Fibroblast of pulmonary artery (primary cell): ENCODE measurements around the gene TNNT2.

Experiments
- DNase-seq: peaks from one replicate; pipeline ENCODE4 v3.0.0-alpha.2; 2010; ENCODE audit warnings: low read depth
- H3K4me3 ChIP-seq: replicated peaks from 2 replicates; pipeline ENCODE4 v1.5.1; 2011; ENCODE audit warnings: low read depth, mild to moderate bottlenecking, control low read depth, low read length, moderate library complexity
- TF ChIP-seq, protein P1 (sequence below): IDR thresholded peaks from 2 replicates; pipeline ENCODE4 v1.5.1; 2011; ENCODE audit warnings: mild to moderate bottlenecking, control low read depth, low read length, inconsistent platforms; ENCODE audit errors: missing control alignments

The TNNT2 gene

DNA sequence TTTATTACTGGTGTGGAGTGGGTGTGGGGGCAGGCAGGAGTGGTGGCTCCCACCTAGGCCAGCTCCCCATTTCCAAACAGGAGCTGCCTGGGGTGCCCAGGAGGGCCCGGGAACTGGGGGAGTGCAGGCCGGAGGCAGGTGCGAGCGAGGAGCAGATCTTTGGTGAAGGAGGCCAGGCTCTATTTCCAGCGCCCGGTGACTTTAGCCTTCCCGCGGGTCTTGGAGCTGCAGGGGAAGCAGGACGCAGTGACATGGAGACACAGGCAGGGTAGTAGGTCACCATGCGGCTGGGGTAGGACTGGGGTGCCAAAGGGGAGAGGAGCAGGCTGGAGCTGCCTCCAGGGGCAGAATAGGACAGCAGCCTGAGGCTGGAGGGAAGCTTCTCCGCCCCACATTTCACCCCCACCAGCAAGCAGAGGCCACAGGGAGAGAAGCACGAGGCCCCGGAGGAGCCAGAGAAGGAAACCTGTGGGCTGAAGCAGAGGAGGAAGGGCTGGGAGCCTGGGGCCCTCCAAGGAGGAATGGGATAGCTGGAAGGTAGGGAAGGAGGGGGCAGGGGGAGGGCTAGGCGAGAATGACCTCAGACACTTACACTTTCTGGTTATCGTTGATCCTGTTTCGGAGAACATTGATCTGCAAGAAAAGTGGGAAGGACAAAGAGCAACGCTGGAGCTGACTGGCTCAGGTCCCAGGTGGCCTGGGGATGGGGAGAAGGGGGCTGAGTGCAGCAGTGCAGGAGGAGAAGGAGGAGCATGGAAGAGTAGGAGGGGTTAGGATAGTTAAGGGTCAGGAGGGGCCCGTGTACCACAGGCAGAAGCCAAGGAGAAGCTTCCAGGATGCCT is 18.2 kb downstream of the TNNT2 start:
- TF ChIP-seq, protein P1, sequence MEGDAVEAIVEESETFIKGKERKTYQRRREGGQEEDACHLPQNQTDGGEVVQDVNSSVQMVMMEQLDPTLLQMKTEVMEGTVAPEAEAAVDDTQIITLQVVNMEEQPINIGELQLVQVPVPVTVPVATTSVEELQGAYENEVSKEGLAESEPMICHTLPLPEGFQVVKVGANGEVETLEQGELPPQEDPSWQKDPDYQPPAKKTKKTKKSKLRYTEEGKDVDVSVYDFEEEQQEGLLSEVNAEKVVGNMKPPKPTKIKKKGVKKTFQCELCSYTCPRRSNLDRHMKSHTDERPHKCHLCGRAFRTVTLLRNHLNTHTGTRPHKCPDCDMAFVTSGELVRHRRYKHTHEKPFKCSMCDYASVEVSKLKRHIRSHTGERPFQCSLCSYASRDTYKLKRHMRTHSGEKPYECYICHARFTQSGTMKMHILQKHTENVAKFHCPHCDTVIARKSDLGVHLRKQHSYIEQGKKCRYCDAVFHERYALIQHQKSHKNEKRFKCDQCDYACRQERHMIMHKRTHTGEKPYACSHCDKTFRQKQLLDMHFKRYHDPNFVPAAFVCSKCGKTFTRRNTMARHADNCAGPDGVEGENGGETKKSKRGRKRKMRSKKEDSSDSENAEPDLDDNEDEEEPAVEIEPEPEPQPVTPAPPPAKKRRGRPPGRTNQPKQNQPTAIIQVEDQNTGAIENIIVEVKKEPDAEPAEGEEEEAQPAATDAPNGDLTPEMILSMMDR, result no peak
- no peak for DNase-seq
- no peak overlapping the region for H3K4me3 ChIP-seq

DNA sequence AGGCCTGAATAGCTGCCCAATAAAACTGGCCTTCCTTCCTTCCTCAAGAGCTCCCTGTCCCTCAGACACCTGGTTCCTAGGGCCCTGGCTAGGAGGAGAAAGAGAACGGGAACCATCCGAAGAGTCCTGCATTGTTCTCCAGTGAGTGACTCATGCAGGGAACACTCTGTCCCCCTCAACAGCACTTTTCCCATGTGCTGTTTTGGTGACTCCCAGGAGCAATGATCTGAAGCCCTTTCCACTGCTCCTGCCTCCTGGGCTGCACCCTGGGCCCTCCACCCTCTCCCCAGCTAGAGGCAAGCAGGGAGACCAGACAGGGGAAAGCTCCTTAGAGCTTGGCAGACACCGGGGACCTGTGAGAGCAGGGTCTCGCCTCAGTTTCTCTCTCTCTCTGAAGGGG is 18.9 kb downstream of the TNNT2 start:
- TF ChIP-seq, protein P1, result no peak
- peak; percentile 68 for DNase-seq
- no peak overlapping the region for H3K4me3 ChIP-seq

DNA sequence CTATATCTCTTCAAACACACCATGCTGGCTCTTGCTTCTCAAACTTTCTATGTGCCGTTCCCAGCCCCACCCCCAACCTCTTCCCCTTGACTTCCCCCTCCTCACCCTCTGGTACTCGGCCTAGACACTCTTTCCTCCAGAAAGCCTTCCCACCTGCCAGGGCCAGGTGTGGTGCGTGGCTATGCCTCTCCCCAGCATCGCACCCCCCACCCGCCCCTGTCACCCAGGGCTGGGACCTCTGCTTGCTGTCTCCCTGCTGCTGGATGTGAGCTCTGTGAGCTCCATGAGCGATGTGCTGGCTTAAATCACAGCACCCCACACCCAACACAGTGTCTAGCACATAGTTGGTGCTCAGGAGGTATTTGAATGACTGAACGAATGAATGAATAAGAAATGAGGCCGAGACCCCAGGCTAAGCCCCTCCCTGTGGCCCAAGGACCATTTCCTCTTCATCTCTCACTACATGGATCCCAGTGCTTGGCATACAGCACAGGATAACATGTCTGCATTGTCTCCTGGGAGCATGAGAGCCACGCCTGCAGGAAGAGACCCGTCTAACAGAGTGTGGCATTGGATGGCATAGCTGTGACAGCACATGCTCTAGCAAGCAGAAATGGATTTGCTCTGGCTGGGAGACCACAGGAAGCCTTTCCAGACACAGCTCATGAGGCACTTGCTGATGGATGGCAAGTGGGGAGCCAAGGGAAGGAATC is 19.7 kb downstream of the TNNT2 start:
- no peak for DNase-seq
- TF ChIP-seq, protein P1, result no peak
- H3K4me3 ChIP-seq, result no peak overlapping the region

DNA sequence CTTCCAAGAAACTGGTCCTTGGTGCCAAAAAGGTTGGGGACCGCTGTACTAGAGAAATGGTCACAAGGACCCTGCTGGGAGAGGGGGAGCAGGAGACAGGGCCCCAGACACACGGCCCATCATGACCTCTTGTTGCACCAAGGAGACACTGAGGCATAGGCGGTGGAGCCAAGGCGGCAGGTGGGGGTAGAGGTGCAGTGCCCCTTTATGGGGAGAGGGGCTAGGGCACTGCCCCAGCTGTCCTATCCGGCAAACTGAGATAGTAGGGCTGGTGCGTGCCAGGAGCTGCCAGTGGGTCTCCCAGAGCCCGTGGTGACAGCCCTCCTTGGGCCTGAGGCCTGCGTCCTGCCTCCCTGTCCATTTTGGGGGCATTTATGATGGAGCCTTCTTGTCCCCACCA is 20.3 kb downstream of the TNNT2 start:
- TF ChIP-seq, protein P1, result no peak
- DNase-seq, result no peak
- H3K4me3 ChIP-seq, result no peak overlapping the region

DNA sequence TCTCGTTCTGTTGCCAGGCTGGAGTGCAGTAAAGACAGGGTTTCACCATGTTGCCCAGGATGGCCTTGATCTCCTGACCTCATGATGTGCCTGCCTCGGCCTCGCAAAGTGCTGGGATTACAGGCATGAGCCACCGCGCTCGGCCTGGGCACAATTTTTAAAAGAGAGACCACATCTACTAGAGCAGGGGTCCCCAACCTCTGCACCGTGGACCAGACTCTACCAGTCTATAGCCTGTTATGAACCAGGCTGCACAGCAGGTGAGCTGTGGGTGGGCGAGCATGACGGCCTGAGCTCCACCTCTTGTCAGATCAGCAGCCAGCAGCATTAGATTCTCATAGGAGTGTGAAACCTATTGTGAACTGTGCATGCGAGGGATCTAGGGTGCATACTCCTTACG is 20.8 kb downstream of the TNNT2 start:
- DNase-seq, result no peak
- H3K4me3 ChIP-seq, result no peak overlapping the region
- TF ChIP-seq, protein P1, result no peak

DNA sequence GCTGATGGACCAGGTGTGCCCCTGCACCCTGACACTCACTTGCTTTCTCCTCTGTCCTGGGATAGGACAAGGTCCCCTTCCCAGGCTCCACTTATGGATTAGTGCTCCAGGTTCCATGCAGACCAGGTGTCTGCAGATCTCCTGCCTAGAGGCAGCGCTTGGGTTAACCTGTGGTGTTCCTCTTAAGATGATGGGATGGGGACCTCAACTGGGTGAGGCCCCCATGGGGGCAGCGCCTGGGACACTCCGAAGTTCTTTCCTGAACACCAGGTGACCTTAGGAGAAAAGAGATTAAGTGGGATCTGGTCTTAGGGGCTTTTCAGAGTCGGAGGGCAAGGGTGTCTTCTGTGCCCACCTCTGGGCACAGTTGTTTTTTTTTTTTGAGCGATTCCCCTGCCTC is 21.2 kb downstream of the TNNT2 start:
- H3K4me3 ChIP-seq, result no peak overlapping the region
- TF ChIP-seq, protein P1, result no peak
- no peak for DNase-seq
